ENCODE data around the gene CNPY4.

CNPY4 gene

DNA sequence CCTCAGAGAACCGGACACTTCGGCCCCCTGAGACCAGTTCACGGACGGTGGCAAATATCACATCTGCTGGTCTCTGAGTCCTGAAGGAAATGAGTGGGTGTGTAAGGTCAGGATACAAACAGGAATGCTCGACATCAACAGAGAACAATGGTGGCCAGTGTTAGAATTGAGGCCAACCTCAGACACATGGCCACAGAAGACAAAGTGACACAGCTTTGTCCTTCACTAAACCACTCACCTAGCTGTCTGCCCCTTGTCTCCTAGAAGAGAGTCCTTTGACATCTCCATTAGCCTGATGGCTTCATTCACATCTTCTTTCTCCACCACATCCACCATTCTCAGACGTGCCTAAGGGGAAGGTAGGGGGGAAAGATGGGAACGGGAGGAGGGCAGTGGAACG lies 26.4 kb upstream of the CNPY4 start:
- DNase-seq: no peak

DNA sequence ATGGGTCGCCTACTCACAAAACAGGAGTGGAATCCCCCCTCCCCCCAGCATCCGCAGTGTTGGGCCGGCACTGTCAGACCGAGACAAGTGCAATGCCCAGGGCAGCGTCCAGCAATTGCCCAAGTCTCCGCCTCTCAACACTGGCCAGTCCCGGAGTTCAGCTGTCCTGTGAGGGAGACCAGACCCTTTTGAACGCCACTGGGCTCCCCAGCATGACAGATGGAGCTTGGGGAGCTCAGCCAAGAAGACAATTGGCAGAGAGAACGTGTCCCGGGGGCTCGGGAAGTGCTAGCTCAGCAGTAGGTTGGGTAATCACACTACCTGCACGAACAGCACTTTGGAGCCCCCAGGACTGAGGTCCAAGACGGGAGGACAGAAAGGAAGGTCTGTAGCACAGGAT lies 25.9 kb upstream of the CNPY4 start:
- no peak for DNase-seq

DNA sequence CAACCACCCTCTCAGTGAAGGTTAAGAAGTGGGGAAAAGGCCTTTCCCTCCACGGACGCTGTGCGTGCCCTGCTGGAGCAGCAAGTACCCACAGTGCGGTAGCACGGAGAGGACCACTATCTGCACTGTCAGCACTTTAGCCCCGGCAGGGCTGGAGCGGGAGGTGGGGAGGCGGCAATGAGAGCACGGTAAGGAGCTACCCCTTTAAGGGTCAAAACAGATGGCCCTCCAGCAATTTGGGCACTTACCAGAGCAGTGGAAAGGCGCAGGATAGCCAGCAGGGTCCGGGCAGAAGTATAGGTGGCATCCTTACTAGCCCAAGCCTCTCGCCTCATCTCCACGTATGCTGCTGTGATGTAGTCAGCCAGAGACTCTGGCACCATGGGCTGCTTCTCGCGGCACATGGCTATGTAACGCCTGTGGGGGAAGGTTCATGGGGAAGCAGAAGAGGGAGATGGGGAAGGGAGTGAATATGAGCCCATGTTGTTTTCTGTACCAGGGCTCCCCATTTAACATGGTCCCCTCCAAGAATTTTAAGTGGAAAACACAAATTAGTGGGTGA lies 25.4 kb upstream of the CNPY4 start:
- no peak for DNase-seq

DNA sequence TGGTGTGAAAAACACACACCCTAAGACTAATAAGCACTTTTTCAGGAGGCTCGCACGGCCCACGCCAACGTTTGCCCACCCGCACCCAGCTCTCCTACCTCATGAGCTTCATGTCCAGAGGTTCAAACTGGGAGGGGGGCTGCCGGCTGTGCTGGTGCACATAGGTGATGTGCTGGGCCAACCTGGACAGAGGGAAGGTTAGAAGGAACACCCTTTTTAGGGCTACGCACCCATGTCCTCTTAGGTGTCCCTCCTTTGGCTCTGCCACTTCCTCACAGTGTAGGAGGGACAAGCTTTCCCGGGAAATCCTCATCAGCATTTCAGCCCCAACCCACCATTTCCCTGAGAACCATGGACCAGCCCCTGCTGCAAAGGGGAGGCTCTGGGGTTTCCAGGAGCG lies 24.1 kb upstream of the CNPY4 start:
- no peak for DNase-seq

DNA sequence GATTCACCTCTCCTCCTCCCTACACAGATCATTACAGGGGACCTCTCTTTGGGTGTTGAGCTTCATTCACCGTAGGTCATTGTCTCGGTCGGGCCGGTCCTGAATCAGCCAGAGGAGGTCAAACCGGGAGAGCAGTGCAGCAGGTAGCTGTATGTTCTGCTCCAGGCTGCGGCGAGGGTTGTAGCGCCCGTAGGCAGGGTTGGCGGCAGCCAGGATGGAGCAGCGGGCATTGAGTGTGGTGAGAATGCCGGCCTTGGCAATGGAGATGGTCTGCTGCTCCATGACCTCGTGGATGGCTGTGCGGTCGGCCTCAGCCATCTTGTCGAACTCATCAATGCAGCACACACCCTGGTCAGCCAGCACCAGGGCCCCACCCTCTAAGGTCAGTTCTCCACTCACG lies 23.7 kb upstream of the CNPY4 start:
- no peak for DNase-seq

DNA sequence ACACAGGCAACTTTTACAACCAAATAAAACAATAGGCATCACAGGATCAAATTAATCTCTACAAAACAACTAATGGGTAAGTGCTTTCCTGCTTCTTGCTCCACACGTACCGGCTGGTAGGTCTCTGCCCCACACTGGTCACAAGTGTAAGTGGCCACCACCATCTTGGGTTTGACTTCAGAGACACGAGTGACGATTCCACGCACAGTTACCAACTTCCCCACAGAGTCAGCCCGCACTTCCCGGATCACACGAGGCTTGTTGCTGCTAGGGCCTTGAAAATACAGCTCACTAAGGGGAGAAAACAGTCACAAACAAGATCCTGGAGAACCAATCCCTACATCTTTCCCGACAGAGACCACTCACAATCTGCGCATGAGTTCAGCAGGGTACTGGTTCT lies 20.5 kb upstream of the CNPY4 start:
- DNase-seq: no peak

DNA sequence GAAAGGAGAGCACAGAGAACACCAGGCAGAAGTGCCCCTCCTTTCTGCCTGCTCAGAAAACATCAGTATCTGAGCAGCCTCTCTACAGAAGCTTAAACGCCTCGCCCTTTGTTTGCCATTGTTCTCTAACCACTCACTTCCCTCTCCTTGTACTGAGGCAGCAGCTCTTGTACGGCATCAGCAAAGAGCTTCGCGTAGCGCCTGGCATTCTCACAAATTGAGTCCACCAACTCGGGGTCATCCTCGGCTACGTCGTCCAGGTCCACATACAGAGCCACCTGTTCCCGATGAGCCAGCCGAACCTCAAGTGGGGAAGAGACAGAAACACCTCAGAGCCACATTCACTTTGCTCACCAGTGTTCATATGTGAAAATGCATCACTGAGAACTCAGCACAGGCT lies 20.0 kb upstream of the CNPY4 start:
- no peak for DNase-seq

DNA sequence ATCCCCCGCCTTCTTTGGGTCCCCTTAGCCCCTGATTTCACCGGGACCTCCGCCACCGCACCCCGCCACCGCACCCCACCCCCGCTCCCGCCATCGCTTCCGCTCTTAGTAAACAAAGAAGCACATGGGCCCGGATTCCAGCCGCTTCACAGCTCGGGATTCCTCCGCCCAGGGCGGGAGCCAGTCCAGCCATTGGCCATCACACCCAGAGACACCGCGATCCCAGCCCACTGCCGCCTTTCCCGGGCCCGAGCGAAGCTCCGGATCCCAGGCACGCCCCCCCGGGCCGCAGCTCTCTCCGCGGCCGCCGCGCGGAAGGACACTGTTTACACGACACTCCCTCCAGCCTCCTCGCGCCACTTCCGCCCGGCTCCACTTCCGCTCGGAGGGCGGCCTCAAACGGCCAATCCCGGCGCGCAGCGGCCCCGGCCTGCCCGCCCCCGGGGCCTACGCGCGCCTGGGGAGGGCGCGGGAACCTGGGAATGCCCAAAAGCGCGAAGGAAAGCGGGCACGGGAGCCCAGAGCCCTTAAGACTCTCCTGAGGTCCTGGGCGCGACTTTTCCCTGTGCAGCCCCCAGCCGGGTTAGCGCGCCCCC lies 18.9 kb upstream of the CNPY4 start:
- peak; percentile 81 to 88 for DNase-seq

DNA sequence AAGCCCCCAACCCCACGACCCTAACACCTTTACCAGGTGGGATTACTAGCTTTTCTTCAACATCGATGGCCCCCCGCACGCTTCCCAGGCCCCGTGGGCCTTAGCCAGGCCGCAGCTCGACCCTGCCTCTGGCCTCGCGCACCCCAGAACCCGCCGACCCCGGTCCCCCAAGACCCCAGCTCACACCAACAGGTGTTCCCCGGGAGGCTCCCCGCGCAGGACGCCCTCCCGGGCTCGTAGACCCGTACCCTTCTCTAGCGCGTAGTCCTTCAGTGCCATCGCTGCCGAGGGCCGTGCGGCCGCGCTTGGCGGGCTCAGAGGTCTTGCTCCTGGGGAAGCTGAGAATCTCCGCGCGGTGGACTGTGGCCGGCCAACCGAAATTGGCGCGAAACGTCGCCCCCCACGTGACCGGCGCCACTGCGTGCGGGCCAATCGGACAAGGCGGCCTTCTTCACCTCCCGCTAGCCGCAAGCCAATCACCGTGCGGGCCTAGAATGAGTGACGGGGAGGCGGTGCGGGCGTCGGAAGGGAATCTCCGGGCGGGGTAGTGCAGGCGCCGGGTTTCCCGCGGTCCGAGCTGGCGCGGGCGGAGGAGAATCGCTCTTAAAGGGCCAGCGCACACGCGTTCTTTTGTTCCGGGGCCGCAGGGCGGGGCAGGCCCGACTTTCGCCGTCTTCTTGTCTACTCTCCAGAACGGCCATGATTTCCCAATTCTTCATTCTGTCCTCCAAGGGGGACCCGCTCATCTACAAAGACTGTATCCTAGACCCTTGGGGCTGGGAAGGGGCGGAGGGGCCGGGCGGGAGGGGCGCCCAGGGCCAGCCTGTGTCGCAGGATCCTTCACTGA lies 18.2 kb upstream of the CNPY4 start, which contains the start of the genes AP4M1 and MCM7:
Gene AP4M1 (plus strand): TSS at position 628 of the 847 bp plus-strand sequence. CDS start 72 bp downstream, at position 700.
Gene MCM7 (minus strand): TSS at position 382 of the 847 bp plus-strand sequence. CDS start 103 bp downstream, at position 279.
- peak; percentile 94 to 99 for DNase-seq

DNA sequence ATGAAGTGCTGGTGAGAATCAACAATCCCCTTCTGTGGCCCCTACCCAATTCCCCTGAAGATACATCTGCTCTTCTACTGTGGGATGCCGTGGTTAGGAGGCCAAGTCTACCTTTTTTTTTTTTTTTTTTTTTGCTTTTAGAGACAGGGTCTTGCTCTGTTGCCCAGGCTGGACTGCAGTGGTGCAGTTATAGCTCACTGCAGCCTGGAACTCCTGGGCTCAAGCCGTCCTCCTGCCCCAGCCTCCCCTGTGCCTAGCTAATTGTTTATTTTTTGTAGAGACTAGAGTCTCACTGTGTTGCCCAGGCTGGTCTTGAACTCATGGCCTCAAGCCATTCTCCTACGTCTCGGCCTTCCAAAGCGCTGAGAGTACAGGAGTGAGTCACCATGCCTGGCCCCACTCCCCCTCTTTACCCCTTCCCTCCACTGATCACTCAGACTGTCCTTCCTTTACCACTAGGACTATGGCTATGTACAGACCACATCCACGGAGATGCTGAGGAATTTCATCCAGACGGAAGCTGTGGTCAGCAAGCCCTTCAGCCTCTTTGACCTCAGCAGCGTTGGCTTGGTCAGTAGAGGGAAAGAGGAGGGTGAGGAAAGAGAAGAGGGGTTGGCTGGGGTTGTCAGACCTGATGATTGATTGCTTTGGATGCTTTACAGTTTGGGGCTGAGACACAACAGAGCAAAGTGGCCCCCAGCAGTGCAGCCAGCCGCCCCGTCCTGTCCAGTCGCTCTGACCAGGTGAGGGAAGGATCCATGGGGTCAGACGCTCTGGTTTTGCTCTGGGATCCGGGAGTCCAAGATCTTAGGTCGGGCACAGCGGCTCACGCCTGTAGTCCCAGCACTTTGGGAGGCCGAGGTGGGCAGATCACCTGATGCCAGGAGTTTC lies 16.2 kb upstream of the CNPY4 start:
- no peak for DNase-seq

DNA sequence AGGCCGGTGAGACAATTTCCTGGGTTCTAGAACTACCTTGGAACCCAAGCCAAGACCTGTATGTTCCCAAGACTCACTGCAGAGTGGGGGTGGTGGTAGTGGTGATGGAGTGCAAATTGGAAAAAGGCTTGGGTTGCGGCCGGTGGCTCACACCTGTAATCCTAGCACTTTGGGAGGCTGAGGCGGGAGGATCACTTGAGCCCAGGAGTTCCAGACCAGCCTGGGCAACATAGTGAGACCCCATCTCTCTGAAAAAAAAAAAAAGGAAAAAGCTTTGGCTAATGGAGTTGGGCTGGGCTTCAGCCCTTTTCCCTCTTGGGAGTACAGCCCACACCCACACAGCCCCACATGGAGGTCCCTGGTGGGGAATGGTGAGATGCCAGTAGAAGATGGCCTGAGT lies 13.9 kb upstream of the CNPY4 start:
- DNase-seq: no peak

DNA sequence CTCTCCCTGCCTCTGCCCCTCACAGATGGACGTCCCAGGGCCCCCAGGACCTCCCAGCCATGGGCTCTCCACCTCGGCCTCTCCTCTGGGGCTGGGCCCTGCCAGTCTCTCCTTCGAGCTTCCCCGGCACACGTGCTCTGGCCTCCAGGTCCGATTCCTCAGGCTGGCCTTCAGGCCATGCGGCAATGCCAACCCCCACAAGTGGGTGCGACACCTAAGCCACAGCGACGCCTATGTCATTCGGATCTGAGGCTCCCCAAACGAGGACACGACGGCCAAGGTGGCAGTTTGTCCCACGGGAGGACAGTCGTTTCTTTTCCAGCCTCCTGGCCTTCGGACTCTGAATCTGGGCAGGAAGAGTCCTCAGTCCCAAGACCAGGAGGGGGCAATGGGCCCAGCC lies 12.8 kb upstream of the CNPY4 start:
- DNase-seq: no peak

DNA sequence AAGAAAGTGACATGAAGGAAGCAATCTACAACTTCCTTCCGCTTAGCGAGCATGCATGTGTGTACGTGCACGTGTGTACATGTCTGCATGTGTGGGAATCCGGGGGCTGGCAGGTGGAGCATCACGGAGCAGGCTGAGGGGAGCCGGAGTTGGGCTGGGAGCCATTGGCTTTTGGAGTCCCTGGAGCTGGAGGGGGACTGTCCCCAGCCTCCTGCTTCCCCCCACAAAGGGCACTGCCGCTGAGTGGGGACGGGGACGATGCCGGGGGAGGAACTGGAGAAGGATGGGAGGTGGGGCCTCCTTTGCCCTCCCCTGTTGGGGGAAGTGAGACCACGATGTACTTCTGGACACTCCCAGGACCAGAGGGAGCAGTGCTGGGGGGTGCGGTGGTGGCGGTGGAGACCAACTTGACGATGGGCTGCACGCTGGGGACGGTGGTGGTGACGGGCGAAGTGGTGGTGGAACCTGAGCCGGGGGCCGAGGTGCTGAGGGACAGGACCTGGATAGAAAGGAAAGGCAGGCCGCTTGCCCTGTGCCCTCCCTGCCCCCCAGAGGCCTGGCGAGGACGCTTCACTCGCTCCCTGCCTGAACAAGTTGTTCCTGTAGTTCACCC lies 12.2 kb upstream of the CNPY4 start:
- no peak for DNase-seq

DNA sequence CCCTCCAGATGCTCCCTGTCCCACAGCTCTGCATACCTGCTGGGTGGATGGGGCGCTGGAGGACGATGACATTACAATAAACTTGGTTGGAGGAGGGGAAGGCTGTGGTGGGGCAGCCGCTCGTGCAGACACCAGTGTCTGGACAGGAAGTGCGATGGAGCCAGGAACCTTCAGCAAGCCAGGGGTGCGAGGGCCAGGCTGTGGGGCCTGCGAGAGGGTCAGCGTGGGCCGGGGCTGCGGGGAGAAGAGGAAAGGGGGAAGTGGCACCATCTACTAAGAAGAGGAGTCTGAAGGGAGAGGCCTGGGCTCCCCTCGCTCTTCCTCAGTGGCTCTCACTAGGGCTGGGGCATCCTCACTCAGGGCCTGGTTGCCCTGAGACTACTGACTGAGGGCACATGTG lies 11.5 kb upstream of the CNPY4 start:
- DNase-seq: no peak

DNA sequence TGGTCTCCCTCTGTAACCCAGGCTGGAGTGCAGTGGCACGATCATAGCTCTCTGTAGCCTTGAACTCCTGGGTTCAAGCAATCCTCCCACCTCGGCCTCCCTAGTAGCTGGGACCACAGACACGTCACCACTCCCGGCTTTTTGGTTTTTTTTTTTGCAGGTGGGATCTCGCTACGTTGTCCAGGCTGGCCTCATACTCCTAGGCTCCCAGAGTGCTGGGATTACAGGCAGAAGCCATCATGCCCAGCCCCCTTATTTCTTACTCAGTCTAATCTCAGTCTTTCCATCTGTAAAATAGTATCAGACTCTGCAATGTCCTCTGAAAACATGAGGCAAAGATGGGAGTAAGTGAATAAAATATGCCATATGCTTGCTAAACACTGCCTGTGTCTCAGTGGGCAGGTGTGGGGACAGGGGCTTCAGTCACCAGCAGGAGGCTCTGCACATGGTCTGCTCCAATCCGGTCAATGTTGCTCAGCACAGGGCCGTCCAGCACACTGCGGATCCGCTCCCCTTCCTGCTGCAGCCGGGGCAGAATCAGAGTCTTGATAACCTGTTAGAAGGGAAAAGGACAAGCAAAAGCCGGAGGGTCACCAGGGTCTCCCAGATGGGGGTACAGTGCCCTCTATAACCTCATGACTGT lies 9.8 kb upstream of the CNPY4 start:
- DNase-seq: no peak

DNA sequence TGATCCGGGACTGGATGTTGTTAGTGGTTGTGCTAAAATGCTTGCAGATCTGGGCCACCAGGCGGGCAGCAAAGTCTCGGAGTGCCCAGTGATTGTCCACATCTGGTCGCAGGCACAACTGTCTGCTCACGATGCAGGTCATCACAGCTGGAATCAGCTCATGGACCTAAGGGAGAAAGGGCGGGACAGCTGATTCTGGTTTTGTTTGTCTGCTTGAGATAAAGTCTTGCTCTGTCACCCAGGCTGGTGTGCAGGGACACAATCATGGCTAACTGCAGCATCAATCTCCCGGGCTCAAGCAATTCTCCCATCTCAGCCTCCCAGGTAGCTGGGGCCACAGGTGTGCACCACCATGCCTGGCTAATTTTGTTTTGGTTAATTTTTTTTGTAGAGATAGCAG lies 8.3 kb upstream of the CNPY4 start:
- DNase-seq: no peak

DNA sequence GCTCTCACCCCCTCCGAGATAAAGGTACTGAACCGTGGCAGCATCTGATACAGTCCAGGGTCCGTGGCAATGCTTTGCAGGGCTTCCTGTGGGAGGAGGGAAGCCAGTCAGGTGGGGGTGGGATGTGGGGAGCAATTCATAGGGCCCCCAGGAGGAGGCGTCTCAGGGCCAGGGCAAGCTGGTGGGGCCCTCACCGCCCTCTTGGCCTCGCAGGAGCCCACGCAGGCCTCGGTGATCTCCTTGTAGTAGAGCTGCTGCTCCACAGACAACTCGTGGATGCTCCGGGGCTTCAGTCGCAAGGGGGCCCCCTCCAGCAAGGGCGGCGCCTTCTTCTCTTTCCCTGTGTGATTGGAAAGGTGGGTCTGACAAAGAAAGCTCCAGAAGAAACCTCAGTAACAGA lies 7.5 kb upstream of the CNPY4 start:
- no peak for DNase-seq

DNA sequence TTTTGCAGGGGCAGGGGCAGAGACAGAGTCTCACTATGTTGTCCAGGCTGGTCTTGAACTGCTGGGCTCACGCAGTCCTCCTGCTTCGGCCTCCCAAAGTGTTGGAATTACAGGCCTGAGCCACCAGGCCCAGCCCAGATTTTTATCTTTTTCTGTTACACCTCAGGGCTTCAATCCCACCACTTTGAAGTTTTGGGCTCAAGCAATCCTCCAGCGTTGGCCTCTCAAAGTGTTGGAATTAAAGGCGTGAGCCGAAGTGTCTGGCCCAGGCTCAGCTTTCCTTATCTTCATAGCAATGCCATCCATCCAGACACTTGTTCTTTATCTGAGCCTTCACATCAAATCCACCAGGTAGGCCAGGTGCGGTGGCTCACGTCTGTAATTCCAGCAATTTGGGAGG lies 4.4 kb upstream of the CNPY4 start:
- no peak for DNase-seq

DNA sequence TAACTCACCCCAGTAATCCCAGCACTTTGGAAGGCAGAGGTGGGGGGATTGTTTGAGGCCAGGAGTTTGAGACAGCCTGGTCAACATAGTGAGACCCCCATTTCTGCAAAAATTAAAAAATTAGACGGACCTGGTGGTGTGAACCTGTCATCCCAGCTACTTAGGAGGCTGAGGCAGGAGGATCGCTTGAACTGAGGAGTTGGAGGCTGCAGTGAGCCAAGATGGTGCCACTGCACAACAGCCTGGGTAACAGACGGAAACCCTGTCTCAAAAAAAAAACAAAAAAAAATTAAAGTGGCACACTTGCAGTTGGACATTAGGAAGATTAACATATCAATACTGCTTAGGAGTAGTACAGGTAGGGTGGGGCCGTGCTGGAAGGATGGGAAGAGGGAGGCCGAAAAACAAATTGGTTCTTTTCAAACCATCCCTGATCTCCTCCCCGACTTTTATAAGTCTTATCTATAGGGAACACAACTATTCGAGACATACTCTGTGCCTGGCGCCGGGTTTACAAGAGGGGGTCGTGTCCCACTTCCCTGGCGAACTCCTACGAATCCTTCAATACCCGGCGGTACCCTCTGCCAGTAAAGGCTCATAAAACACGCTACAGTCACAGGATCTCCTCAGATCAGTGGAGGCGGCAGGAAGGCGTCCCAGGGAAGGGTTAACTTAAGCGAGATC lies 904 bp upstream of the CNPY4 start:
- DNase-seq: no peak

DNA sequence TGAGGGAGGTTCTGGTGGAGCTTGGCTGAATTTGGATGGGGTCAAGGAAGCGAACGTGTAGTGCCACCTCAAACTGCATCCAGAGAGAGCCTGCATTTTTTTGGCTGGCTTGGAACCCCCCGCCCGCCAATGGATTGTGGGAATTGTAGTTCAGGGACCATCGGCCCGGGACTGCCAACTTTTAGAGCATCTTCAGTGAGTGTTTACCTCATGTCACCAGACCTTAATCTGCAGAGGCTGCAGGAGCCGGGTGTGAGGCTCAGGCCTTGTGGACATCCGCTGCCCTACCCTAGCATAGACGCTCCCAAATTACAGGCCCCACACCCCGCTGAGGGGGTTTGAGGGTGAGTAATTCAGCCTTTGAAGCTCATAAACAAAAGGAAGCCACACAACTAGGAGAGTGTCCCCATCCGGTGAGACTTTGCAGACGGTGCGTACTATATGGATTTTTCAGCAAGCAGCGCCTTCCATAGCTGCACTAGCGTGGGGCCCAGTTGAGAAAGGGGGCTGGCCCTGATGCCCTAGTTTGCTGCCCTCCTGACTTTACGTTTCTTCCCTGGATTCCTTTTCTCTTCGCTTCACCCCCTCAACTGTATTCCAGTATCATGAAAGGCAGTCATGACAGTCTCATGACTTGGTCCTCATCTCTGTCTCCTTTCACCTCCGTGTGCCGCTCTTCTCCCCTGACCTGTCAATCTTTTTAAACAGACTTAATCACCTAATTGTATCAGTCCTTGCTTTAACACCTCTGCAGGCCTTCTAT lies 717 bp downstream of the CNPY4 start:
- DNase-seq: no peak

DNA sequence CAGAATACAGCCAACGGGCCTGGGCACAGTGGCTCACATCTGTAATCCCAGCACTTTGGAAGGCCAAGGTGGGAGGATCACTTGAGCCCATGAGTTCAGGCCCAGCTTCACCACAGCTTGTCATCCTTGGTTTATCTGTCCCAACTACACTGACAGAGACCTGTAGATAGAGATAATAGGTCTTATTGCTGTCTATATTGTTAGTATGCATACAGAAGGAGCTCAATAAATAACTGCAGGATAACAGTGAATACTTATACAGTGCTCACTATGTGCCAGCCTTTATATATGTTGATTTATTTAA lies 1.3 kb downstream of the CNPY4 start:
- no peak for DNase-seq
